Thoracic aorta (tissue), 2 donors: ENCODE results near the gene ARNT2. TPM values are rescaled to one million over a fixed set of nuclear protein-coding genes. Genes with fewer than 3 reads are reported as not detected.
"Not testable (repeated sequence)": the region's sequence is repeated elsewhere in the genome, so short reads cannot be mapped to it uniquely, and the experiment has no call there.

Source experiments
- ATAC-seq: fragments of 150-250 bp; one replicate; pipeline ENCODE4 v1.8.0; 2017; ENCODE audit warnings: low read depth; ENCODE audit not compliant: insufficient number of reproducible peaks, low FRiP score
- DNase-seq: peaks from one replicate; pipeline ENCODE4 v3.0.0-alpha.2; 2020; ENCODE audit warnings: low spot score
- H3K27ac ChIP-seq, 2 donors: fragments of 200-600 bp; sonication (generic); 1 replicate in 1 of 2; 2 replicates in 1 of 2; pipeline ENCODE4 v1.5.1; 2016; ENCODE audit warnings: mild to moderate bottlenecking in 2 of 2, moderate library complexity in 2 of 2
- H3K27me3 ChIP-seq: fragments of 200-600 bp; sonication (generic); replicated peaks from 2 replicates; pipeline ENCODE4 v1.6.0; 2016; ENCODE audit warnings: mild to moderate bottlenecking; ENCODE audit not compliant: insufficient read depth
- H3K36me3 ChIP-seq: fragments of 200-600 bp; sonication (generic); one replicate; pipeline ENCODE4 v1.5.1; 2016
- H3K4me1 ChIP-seq, 2 donors: fragments of 200-600 bp; sonication (generic); 1 replicate in 1 of 2; 2 replicates in 1 of 2; pipeline versions ENCODE4 v1.5.1 to v1.6.0; 2016; ENCODE audit warnings: low read depth in 2 of 2, mild to moderate bottlenecking in 1 of 2; ENCODE audit not compliant: control insufficient read depth in 1 of 2
- H3K4me3 ChIP-seq: fragments of 200-600 bp; sonication (generic); 2 replicates; pipeline ENCODE4 v1.5.1; 2016; ENCODE audit warnings: mild to moderate bottlenecking
- H3K9me3 ChIP-seq: fragments of 200-600 bp; sonication (generic); 2 replicates; pipeline ENCODE4 v1.5.1; 2016
- total RNA-seq, 2 donors: library from RNA; depleted of rRNA; stranded (reverse); fragments of >200 nt; gene quantifications; one replicate each; pipeline versions ENCODE4 v1.1.0 to v1.2.3, GENCODE V29; 2016
- TF ChIP-seq, protein P1 (sequence below): fragments of 200-600 bp; sonication (generic); IDR thresholded peaks from one replicate; pipeline ENCODE4 v1.5.1; 2019; ENCODE audit warnings: antibody characterized with exemption

The ARNT2 gene
- total RNA-seq, 2 donors from 2014 or later, result 5.8 to 22.9 TPM

DNA sequence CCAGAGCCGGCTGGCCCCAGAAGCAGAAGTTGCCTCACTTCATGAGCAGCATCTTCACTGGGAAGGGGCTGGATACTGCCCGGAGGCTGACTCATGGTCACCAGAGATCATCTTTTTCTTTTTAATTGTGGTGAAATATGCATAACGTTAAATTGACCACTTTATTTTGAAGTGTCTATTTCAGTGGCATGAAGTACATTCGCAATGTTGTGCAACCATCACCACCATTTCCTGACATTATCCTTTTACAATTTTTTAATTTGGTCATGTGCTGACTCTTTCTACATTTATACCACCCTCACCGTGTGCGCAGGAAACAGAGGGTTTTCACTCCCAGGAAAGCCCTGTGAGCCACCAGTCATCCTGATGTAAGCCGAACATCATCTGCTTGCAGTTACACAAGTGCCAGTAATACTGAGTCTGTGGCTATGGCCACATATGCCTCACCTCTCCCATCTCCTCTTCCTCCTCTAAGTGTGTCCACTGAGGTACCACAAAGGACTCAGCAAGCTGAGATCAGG, 239.3 kb downstream of the ARNT2 start:
- Histone ChIP-seq H3K27ac (no peak overlapping the region), H3K36me3 (no peaks in the 10 kb centered on the region), H3K4me3 (no peak overlapping the region), H3K9me3 (peaks cover 3% of the 10 kb centered on the region), H3K27me3 (no peaks in the 10 kb centered on the region), H3K4me1 (peaks cover 0 to 4% of the 10 kb centered on the region in 2 donors)
- ATAC-seq (no peak), DNase-seq (no peak)
- TF ChIP-seq, protein P1, sequence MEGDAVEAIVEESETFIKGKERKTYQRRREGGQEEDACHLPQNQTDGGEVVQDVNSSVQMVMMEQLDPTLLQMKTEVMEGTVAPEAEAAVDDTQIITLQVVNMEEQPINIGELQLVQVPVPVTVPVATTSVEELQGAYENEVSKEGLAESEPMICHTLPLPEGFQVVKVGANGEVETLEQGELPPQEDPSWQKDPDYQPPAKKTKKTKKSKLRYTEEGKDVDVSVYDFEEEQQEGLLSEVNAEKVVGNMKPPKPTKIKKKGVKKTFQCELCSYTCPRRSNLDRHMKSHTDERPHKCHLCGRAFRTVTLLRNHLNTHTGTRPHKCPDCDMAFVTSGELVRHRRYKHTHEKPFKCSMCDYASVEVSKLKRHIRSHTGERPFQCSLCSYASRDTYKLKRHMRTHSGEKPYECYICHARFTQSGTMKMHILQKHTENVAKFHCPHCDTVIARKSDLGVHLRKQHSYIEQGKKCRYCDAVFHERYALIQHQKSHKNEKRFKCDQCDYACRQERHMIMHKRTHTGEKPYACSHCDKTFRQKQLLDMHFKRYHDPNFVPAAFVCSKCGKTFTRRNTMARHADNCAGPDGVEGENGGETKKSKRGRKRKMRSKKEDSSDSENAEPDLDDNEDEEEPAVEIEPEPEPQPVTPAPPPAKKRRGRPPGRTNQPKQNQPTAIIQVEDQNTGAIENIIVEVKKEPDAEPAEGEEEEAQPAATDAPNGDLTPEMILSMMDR, result no peak

DNA sequence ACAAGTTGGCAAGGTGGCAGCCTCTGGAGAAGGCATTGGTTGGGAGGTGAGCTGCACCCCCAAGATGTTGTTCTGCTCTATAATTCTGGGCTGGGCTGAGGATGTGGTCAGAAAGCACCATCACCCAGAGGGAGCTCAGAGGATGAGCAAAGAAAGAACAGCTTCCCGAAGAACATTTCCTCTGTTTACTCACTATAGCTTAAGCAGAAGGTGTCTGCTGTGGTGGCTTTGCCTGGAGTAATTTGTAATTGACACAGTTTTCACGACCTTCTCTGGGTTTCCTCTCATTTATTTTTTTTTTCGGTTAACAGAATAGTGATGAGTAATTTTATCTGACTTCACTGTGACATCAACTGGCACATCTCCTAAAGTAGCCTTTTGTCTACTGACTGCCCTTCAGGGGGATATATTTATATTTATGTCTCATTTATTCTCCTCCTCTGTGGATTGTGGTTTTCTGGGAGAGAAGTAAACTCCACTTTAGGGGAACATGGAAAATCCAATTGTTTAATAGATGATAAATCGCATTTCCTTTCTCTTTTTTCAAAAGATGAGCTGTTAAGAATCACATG, 241.4 kb downstream of the ARNT2 start:
- Histone ChIP-seq H3K27ac (no peak overlapping the region), H3K4me3 (no peak overlapping the region), H3K27me3 (no peaks in the 10 kb centered on the region), H3K36me3 (no peaks in the 10 kb centered on the region), H3K9me3 (peaks cover 3% of the 10 kb centered on the region), H3K4me1 (no peaks in the 10 kb centered on the region)
- TF ChIP-seq, protein P1, result no peak
- DNase-seq (no peak), ATAC-seq (no peak)

DNA sequence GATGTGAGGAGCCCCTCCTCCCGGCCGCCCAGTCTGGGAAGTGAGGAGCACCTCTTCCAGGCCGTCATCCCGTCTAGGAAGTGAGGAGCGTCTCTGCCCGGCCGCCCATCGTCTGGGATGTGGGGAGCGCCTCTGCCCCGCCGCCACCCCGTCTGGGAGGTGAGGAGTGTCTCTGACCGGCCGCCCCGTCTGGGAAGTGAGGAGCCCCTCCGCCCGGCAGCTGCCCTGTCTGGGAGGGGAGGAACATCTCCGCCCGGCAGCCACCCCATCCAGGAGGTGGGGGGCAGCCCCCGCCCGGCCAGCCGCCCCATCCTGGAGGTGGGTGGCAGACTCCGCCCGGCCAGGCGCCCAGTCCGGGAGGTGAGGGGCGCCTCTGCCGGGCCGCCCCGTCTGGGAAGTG, 243.2 kb downstream of the ARNT2 start:
- not testable (repeated sequence) for H3K27me3 ChIP-seq, H3K4me1 ChIP-seq

More for the DNA sequence above, 243.2 kb downstream of the ARNT2 start:
- H3K4me3 ChIP-seq, ATAC-seq, DNase-seq, H3K27ac ChIP-seq, H3K9me3 ChIP-seq, H3K36me3 ChIP-seq: not testable (repeated sequence)

Other genes with a start within 250 kb of the ARNT2 start
- gene CTXND1, start 152.2 kb upstream of the ARNT2 start, total RNA-seq, result under 1 TPM in 1 of 2 donors, not detected in 1; 0.14 TPM